ENCODE data around the gene MEF2B. TPM values are rescaled to one million over a fixed set of nuclear protein-coding genes. Genes with fewer than 3 reads are reported as not detected.

Gene MEF2B
- total and polyA plus RNA-seq, 10 of the 15 experiments (the other 5 are each of a cell fraction or from before 2014, with no cell fraction given), result 0.09 to 33.0 (median 8.9) TPM

DNA sequence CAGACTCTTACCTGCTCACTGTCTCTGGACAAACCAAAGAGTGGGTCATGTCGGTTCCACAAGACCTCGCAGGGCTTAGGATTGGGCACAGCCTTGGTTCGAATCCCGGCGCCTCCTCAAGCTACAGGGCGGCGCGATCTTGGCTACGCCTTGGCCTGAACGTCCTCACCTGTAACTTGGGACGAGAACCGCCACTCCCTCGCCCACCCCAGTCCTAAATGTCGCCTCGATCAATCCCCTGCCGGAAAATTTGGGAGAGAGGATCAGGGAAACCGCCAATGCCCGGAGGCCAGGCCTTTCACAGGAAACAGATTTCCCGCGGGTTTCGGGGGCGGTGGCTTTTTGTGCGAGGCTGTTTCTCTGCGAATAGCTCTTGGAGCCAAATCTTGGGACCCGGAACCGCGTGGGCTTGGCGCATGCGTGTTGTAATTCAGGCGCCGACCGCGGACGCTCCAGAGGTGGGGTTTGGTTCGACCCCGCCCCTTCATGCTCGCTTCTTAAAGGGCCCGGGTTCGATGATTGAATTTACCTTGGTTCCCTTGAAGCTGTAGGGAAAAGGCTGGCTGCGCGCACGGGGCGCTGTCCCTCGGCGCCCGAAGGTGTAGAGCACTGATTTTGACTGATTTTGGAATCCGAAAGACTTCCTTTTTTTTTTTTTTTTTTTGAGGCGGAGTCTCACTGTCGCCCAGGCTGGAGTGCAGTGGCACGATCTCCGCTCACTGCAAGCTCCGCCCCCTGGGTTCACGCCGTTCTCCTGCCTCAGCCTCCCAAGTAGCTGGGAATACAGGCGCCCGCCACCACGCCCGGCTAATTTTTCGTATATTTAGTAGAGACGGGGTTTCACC, 33.2 kb upstream of the MEF2B start, which contains the start of gene NR2C2AP:
TSS of gene NR2C2AP (minus strand) at position 403 of the 845 bp plus-strand sequence. CDS start at position 49, 354 bp downstream.
- H3K9ac ChIP-seq (ENCODE audit: control insufficient read depth, insufficient read depth, low read length), result peak within 1 kb of the TSS; percentile 70
- peaks cover 16% of the 10 kb centered on the region for H3K79me2 ChIP-seq (ENCODE audit: control insufficient read depth, insufficient read depth, low read length)
- no peaks in the 10 kb centered on the region for H3K9me3 ChIP-seq (replicated peaks; ENCODE audit: control insufficient read depth, insufficient read depth, low read length)
- peaks cover 4 to 12% of the 10 kb centered on the region in 2 experiments; a peak in 3 of 4 replicates for H3K36me3 ChIP-seq (ENCODE audit: control insufficient read depth in 2 of 2, insufficient read depth in 2 of 2, low read length in 1 of 2)
- H3K4me2 ChIP-seq (ENCODE audit: control insufficient read depth, insufficient read depth), result peak within 1 kb of the TSS; percentile 99
- 11% methylated on average over 56 of the region's 60 CpGs for WGBS (ENCODE audit: insufficient coverage, insufficient replicate concordance, low lambda C conversion rate, missing lambda C conversion rate)
- peak within 1 kb of the TSS; percentile 75 for H3K27ac ChIP-seq (ENCODE audit: control insufficient read depth, insufficient read depth)
- H2AFZ ChIP-seq (ENCODE audit: control insufficient read depth, low read depth, low read length), result peak within 1 kb of the TSS; percentile 78
- CTCF ChIA-PET, result interaction anchor here (0.6 to 1.0 kb wide), 5 partner anchors 10 to 1998 kb away, joined by 3 to 6 read pairs (median 3); no protein-coding TSS in a partner anchor
- FAIRE-seq (peak; percentile 81), ATAC-seq (peak; percentile 94), DNase-seq (ENCODE audit: low read depth, low spot score) (peak; percentile 73)
- in situ Hi-C loops (cut with MboI) (no loop called here), intact Hi-C loops (cut with micrococcal nuclease; ENCODE audit: unreplicated experiment) (no loop called here)
- no peaks in the 10 kb centered on the region for H4K20me1 ChIP-seq (ENCODE audit: control insufficient read depth, insufficient read depth)
- no peaks in the 10 kb centered on the region for H3K27me3 ChIP-seq (replicated peaks in 1 of 2; ENCODE audit: control insufficient read depth in 2 of 2, insufficient read depth in 2 of 2, low read length in 1 of 2)
- POLR2A ChIA-PET, result interaction anchor here (3.2 kb wide), 1 partner anchor 11 kb away, joined by 25 read pairs; the partner anchor contains the start of genes BORCS8 and RFXANK
- BruUV-seq (replicated peaks), result TSS peak; percentile 96
- H3K4me1 ChIP-seq (ENCODE audit: control insufficient read depth, insufficient read depth, low read length), result peaks cover 8% of the 10 kb centered on the region; the same call in 1 of the 2 replicates
- SMC1A ChIA-PET (ENCODE audit: uncharacterized antibody, unreplicated experiment), result interaction anchor here (0.9 to 1.5 kb wide), 5 partner anchors 10 to 112 kb away, joined by 3 to 12 read pairs (median 3); no protein-coding TSS in a partner anchor
- RAD21 ChIA-PET (ENCODE audit: unreplicated experiment), result interaction anchor here (1.2 to 2.3 kb wide), 5 partner anchors 9 to 28 kb away, joined by 3 to 15 read pairs (median 5); partner anchors contain the start of genes BORCS8 and RFXANK
- peak within 1 kb of the TSS; percentile 93 for H3K4me3 ChIP-seq
- TF ChIP-seq, protein P1, sequence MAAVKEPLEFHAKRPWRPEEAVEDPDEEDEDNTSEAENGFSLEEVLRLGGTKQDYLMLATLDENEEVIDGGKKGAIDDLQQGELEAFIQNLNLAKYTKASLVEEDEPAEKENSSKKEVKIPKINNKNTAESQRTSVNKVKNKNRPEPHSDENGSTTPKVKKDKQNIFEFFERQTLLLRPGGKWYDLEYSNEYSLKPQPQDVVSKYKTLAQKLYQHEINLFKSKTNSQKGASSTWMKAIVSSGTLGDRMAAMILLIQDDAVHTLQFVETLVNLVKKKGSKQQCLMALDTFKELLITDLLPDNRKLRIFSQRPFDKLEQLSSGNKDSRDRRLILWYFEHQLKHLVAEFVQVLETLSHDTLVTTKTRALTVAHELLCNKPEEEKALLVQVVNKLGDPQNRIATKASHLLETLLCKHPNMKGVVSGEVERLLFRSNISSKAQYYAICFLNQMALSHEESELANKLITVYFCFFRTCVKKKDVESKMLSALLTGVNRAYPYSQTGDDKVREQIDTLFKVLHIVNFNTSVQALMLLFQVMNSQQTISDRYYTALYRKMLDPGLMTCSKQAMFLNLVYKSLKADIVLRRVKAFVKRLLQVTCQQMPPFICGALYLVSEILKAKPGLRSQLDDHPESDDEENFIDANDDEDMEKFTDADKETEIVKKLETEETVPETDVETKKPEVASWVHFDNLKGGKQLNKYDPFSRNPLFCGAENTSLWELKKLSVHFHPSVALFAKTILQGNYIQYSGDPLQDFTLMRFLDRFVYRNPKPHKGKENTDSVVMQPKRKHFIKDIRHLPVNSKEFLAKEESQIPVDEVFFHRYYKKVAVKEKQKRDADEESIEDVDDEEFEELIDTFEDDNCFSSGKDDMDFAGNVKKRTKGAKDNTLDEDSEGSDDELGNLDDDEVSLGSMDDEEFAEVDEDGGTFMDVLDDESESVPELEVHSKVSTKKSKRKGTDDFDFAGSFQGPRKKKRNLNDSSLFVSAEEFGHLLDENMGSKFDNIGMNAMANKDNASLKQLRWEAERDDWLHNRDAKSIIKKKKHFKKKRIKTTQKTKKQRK (IDR thresholded peaks at IDR 0.05; ENCODE audit: low read depth, low read length), result no peak
- TF ChIP-seq PAX8 (IDR thresholded peaks at IDR 0.05) (no peak), BHLHE40 (IDR thresholded peaks at IDR 0.05; ENCODE audit: borderline replicate concordance in 1 of 2, low read depth in 2 of 2, low read length in 1 of 2) (no peak)
- TF ChIP-seq, protein P2, sequence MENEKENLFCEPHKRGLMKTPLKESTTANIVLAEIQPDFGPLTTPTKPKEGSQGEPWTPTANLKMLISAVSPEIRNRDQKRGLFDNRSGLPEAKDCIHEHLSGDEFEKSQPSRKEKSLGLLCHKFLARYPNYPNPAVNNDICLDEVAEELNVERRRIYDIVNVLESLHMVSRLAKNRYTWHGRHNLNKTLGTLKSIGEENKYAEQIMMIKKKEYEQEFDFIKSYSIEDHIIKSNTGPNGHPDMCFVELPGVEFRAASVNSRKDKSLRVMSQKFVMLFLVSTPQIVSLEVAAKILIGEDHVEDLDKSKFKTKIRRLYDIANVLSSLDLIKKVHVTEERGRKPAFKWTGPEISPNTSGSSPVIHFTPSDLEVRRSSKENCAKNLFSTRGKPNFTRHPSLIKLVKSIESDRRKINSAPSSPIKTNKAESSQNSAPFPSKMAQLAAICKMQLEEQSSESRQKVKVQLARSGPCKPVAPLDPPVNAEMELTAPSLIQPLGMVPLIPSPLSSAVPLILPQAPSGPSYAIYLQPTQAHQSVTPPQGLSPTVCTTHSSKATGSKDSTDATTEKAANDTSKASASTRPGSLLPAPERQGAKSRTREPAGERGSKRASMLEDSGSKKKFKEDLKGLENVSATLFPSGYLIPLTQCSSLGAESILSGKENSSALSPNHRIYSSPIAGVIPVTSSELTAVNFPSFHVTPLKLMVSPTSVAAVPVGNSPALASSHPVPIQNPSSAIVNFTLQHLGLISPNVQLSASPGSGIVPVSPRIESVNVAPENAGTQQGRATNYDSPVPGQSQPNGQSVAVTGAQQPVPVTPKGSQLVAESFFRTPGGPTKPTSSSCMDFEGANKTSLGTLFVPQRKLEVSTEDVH (IDR thresholded peaks at IDR 0.05; ENCODE audit: low read depth, partially characterized antibody), result peak; percentile 84
- TF ChIP-seq, protein P3, sequence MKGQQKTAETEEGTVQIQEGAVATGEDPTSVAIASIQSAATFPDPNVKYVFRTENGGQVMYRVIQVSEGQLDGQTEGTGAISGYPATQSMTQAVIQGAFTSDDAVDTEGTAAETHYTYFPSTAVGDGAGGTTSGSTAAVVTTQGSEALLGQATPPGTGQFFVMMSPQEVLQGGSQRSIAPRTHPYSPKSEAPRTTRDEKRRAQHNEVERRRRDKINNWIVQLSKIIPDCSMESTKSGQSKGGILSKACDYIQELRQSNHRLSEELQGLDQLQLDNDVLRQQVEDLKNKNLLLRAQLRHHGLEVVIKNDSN (IDR thresholded peaks at IDR 0.05; ENCODE audit: borderline replicate concordance, extremely low read length, insufficient read depth, low read depth, low read length), result no peak
- TF ChIP-seq, protein P4, sequence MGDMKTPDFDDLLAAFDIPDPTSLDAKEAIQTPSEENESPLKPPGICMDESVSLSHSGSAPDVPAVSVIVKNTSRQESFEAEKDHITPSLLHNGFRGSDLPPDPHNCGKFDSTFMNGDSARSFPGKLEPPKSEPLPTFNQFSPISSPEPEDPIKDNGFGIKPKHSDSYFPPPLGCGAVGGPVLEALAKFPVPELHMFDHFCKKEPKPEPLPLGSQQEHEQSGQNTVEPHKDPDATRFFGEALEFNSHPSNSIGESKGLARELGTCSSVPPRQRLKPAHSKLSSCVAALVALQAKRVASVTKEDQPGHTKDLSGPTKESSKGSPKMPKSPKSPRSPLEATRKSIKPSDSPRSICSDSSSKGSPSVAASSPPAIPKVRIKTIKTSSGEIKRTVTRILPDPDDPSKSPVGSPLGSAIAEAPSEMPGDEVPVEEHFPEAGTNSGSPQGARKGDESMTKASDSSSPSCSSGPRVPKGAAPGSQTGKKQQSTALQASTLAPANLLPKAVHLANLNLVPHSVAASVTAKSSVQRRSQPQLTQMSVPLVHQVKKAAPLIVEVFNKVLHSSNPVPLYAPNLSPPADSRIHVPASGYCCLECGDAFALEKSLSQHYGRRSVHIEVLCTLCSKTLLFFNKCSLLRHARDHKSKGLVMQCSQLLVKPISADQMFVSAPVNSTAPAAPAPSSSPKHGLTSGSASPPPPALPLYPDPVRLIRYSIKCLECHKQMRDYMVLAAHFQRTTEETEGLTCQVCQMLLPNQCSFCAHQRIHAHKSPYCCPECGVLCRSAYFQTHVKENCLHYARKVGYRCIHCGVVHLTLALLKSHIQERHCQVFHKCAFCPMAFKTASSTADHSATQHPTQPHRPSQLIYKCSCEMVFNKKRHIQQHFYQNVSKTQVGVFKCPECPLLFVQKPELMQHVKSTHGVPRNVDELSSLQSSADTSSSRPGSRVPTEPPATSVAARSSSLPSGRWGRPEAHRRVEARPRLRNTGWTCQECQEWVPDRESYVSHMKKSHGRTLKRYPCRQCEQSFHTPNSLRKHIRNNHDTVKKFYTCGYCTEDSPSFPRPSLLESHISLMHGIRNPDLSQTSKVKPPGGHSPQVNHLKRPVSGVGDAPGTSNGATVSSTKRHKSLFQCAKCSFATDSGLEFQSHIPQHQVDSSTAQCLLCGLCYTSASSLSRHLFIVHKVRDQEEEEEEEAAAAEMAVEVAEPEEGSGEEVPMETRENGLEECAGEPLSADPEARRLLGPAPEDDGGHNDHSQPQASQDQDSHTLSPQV (IDR thresholded peaks at IDR 0.05), result no peak
- TF ChIP-seq, protein P5, sequence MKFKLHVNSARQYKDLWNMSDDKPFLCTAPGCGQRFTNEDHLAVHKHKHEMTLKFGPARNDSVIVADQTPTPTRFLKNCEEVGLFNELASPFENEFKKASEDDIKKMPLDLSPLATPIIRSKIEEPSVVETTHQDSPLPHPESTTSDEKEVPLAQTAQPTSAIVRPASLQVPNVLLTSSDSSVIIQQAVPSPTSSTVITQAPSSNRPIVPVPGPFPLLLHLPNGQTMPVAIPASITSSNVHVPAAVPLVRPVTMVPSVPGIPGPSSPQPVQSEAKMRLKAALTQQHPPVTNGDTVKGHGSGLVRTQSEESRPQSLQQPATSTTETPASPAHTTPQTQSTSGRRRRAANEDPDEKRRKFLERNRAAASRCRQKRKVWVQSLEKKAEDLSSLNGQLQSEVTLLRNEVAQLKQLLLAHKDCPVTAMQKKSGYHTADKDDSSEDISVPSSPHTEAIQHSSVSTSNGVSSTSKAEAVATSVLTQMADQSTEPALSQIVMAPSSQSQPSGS (IDR thresholded peaks at IDR 0.05; ENCODE audit: low read length), result no peak
